Breast epithelium (tissue), 4 donors: ENCODE data around the gene CAV1. TPM values are rescaled to one million over a fixed set of nuclear protein-coding genes. Genes with fewer than 3 reads are reported as not detected.
A peak's percentile ranks its signal among the peaks of the same experiment; 100 is the strongest.

Experiments
- DNase-seq, 2 donors: peaks; one replicate each; pipeline ENCODE4 v3.0.0-alpha.2; 2019; ENCODE audit warnings: low spot score in 2 of 2
- H3K27ac ChIP-seq, 2 donors: fragments of 200-600 bp; sonication (generic) in 1 of 2; one replicate each; pipeline ENCODE4 v1.5.1; 2016 to 2019; ENCODE audit warnings: mild to moderate bottlenecking in 1 of 2
- H3K27me3 ChIP-seq, 2 donors: fragments of 200-600 bp; sonication (generic) in 1 of 2; one replicate each; pipeline versions ENCODE4 v1.5.1 to v1.6.0; 2017 to 2019; ENCODE audit warnings: control low read depth in 1 of 2, mild to moderate bottlenecking in 1 of 2
- H3K36me3 ChIP-seq: fragments of 200-600 bp; one replicate; pipeline ENCODE4 v1.5.1; 2019
- H3K4me1 ChIP-seq, 2 donors: fragments of 200-600 bp; sonication (generic); one replicate each; pipeline ENCODE4 v1.5.1; 2016 to 2019; ENCODE audit warnings: control low read depth in 1 of 2
- H3K4me3 ChIP-seq, 3 donors: fragments of 200-600 bp; sonication (generic); 1 replicate in 2 of 3; 2 replicates in 1 of 3; pipeline ENCODE4 v1.5.1; 2016 to 2019; ENCODE audit warnings: mild to moderate bottlenecking in 3 of 3, moderate library complexity in 2 of 3
- H3K9me3 ChIP-seq, 2 donors: fragments of 200-600 bp; sonication (generic) in 1 of 2; one replicate each; pipeline ENCODE4 v1.5.1; 2016 to 2019; ENCODE audit warnings: control low read depth in 1 of 2
- POLR2A ChIP-seq: fragments of 450-650 bp; IDR thresholded peaks from one replicate; pipeline ENCODE4 v1.6.1; 2016; ENCODE audit warnings: antibody characterized with exemption, mild to moderate bottlenecking, moderate library complexity
- POLR2AphosphoS5 ChIP-seq, 3 donors: sonication (generic); formaldehyde crosslinking; IDR thresholded peaks; one replicate each; pipeline ENCODE4 v1.6.1; 2017; ENCODE audit warnings: antibody characterized with exemption in 3 of 3
- intact Hi-C: fragments of 100-400 bp; cut with DNase I; formaldehyde crosslinking; loops from one replicate; pipeline ENCODE4 v1.15.1; 2023; ENCODE audit warnings: low total_unique reads
- total RNA-seq, 3 donors: library from RNA; depleted of rRNA; stranded (reverse); fragments of >200 nt; gene quantifications; one replicate each; pipeline ENCODE4 v1.1.0, GENCODE V29; 2016
- TF ChIP-seq, protein P1 (sequence below), 3 donors: fragments of 450-650 bp; IDR thresholded peaks; one replicate each; pipeline ENCODE4 v1.5.1; 2016 to 2017; ENCODE audit warnings: antibody characterized with exemption in 3 of 3, mild to moderate bottlenecking in 3 of 3, moderate library complexity in 3 of 3

The CAV1 gene
- total RNA-seq, 3 donors from 2014 or later: 117 to 729 (median 154) TPM

DNA sequence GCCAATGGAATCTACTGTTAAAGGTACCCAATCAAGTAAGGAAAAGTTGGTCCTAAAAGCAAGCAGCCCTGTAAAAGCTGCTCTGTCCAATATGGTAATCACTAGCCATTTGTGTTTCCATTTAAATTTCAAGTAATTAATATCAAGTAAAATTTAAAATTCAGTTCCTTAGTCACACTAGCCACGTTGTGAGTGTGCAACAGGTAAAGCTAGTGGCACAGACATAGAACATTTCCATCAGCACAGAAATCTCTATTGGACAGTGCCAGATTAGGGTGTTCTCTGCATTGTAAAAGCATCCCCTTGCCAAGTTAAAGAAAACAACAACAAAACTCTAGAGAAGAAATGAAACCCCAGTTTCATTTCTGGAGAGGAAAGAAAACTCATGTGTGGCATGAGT lies 4.4 kb downstream of the CAV1 start:
- intact Hi-C loops: loop anchor here (10.0 kb wide), 1 partner anchor 56 kb away; no protein-coding TSS in a partner anchor
- Histone ChIP-seq H3K27me3 (no peaks in the 10 kb centered on the region), H3K9me3 (no peaks in the 10 kb centered on the region), H3K4me3 (peak overlapping the region; percentile 15 to 66 (median 23)), H3K27ac (no peak overlapping the region), H3K36me3 (no peaks in the 10 kb centered on the region), H3K4me1 (no peaks in the 10 kb centered on the region)
- DNase-seq: no peak
- no peak for TF ChIP-seq POLR2AphosphoS5 (IDR thresholded peaks at IDR 0.05)
- TF ChIP-seq, protein P1, sequence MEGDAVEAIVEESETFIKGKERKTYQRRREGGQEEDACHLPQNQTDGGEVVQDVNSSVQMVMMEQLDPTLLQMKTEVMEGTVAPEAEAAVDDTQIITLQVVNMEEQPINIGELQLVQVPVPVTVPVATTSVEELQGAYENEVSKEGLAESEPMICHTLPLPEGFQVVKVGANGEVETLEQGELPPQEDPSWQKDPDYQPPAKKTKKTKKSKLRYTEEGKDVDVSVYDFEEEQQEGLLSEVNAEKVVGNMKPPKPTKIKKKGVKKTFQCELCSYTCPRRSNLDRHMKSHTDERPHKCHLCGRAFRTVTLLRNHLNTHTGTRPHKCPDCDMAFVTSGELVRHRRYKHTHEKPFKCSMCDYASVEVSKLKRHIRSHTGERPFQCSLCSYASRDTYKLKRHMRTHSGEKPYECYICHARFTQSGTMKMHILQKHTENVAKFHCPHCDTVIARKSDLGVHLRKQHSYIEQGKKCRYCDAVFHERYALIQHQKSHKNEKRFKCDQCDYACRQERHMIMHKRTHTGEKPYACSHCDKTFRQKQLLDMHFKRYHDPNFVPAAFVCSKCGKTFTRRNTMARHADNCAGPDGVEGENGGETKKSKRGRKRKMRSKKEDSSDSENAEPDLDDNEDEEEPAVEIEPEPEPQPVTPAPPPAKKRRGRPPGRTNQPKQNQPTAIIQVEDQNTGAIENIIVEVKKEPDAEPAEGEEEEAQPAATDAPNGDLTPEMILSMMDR (IDR thresholded peaks at IDR 0.05): no peak
- TF ChIP-seq POLR2A: no peak

DNA sequence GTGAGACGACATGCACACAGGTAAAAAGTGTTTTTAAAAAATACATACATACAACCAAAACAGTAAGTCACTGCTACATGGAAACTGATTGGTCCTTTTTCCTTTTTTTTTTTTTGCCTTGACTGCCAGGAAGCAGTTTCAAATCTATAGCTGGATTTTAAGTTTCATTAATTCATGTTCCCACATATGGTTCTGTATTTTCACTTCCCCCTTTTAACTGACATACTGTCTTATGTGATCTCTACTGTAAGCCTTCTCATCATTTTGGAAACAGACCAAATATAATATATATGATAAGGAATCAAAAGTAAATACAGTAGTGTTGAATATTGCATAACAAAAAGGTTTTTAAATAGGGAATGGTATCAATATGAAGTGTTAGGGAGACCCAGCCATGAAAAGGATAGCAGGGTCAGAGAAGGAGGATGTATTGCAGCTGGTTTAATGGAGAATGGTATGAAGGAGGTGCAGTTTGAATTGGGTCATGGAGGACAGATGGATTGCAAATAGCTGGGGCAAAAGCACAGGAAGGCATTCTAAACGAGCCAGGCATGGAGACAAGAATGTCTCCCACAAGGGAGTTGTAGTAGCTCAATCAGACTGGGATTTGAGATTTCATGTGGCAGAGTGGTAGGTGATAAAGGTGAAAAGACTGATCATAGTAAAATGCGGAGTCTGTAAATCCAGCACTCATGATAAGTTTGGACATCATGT lies 5.4 kb downstream of the CAV1 start:
- H3K27me3 ChIP-seq: no peaks in the 10 kb centered on the region
- no peaks in the 10 kb centered on the region for H3K4me1 ChIP-seq
- peak overlapping the region in 1 of 2 donors; percentile 23 for H3K27ac ChIP-seq
- intact Hi-C loops: no loop called here
- no peak for DNase-seq
- no peaks in the 10 kb centered on the region for H3K9me3 ChIP-seq
- TF ChIP-seq POLR2AphosphoS5 (IDR thresholded peaks at IDR 0.05) (no peak), POLR2A (no peak)
- TF ChIP-seq, protein P1 (IDR thresholded peaks at IDR 0.05): no peak
- H3K36me3 ChIP-seq: no peaks in the 10 kb centered on the region
- peak overlapping the region in 2 of 3 donors; percentile 16 for H3K4me3 ChIP-seq

DNA sequence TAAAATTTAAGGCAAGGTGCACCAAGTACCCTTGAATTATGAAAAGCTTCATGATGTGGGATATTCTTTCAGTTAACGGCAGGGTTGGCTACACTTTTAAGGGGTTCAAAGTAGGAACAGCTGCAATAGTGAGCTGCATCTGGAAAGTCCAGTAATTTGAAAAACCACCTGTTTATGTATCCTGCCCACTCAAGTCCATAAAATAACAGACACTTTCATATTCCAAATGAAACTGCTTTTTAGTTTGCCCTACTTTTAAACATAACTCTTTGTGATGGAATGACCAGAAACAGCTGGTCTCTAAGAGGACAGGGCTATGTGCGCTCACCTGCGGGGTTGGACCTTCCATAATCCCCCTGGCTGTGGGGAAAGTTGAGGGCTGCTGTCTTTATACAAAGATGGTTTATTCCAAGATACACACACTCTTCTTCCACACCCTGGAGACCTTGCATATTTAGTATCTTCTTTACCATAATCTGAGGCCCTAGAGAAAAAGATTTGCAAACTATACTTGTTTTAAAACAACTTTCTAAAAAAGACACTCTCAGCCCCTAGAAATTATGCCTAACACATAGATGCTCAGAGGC lies 7.4 kb downstream of the CAV1 start:
- Histone ChIP-seq H3K4me1 (no peaks in the 10 kb centered on the region), H3K9me3 (no peaks in the 10 kb centered on the region), H3K4me3 (no peak overlapping the region), H3K27ac (peak overlapping the region in 1 of 2 donors; percentile 10), H3K27me3 (no peaks in the 10 kb centered on the region), H3K36me3 (no peaks in the 10 kb centered on the region)
- intact Hi-C loops: no loop called here
- no peak for DNase-seq
- TF ChIP-seq POLR2A (no peak), POLR2AphosphoS5 (IDR thresholded peaks at IDR 0.05) (no peak)
- TF ChIP-seq, protein P1 (IDR thresholded peaks at IDR 0.05): no peak

DNA sequence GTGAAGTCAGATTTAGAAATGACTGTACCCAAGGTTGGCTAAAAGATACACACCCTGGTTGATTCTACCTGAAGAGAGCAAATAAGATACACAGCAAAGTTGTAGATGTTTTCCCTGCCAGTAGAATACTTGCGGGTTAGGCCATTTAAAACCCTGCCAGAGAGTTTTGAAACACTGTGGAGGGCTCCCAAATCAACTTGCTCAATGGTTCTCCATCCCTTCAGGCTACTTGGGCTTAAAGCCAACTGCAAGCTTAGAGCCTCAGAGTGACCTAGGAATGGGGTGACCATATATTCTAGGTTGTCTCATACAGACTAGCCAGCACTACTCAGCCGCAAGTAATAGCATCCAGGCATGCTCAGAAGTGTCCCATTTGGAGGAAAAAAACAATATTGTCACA lies 10.0 kb downstream of the CAV1 start:
- Histone ChIP-seq H3K9me3 (no peaks in the 10 kb centered on the region), H3K27ac (peak overlapping the region; percentile 45 to 55), H3K4me3 (no peak overlapping the region), H3K27me3 (no peaks in the 10 kb centered on the region), H3K36me3 (peaks cover 6% of the 10 kb centered on the region), H3K4me1 (no peaks in the 10 kb centered on the region)
- TF ChIP-seq POLR2AphosphoS5 (IDR thresholded peaks at IDR 0.05) (peak in 1 of 3 donors; percentile 38), POLR2A (no peak)
- peak in 1 of 2 donors; percentile 30 for DNase-seq
- intact Hi-C loops: no loop called here

DNA sequence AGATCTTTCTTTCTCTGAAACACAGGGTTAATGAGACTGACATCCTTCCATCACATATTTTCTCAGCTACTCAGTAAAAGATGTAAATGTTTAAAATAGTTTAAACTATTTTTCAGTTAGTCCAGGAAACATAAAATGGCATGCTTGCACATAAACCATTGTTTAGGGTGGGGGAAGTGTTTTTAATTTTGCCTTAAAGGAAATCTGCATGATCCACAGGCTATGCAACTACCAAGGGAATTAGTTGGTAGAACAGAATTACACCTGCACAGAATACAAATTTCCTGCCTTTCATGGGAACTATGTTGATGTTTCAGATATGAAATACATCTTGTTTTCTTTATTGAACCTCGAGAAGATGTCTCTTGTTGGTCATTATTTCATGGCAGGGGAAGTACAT lies 10.6 kb downstream of the CAV1 start:
- Histone ChIP-seq H3K27ac (peak overlapping the region; percentile 45 to 55), H3K9me3 (no peaks in the 10 kb centered on the region), H3K36me3 (peaks cover 6% of the 10 kb centered on the region), H3K4me1 (no peaks in the 10 kb centered on the region), H3K27me3 (no peaks in the 10 kb centered on the region), H3K4me3 (no peak overlapping the region)
- no peak for DNase-seq
- TF ChIP-seq POLR2AphosphoS5 (IDR thresholded peaks at IDR 0.05): no peak
- no peak for TF ChIP-seq POLR2A
- TF ChIP-seq, protein P1 (IDR thresholded peaks at IDR 0.05): no peak
- intact Hi-C loops: no loop called here
